GM15510 (cell line): ENCODE results near the gene SLC35C1.

Experiments
- POLR2A ChIP-seq: IDR thresholded peaks from 3 replicates; pipeline ENCODE4 v1.6.1; 2011; ENCODE audit warnings: borderline replicate concordance; ENCODE audit not compliant: insufficient read length; ENCODE audit errors: extremely low read depth

Gene SLC35C1

GRCh38 chr11:45804761-45805304 lies at the start of gene SLC35C1:
SLC35C1 (plus strand) TSS chr11:45805149; CDS start chr11:45805802, 653 bp downstream.
- peak; percentile 91 for TF ChIP-seq POLR2A

GRCh38 chr11:45755281-45755859 lies 49.6 kb upstream of the SLC35C1 start:
- no peak for TF ChIP-seq POLR2A

- TF ChIP-seq POLR2A: no peak
Observed at GRCh38 chr11:45756384-45757010, 48.5 kb upstream of the SLC35C1 start.

- TF ChIP-seq POLR2A: no peak
Observed at GRCh38 chr11:45757672-45758071, 47.3 kb upstream of the SLC35C1 start.

- no peak for TF ChIP-seq POLR2A
Observed at GRCh38 chr11:45761659-45762058, 43.3 kb upstream of the SLC35C1 start.

- TF ChIP-seq POLR2A: no peak
Observed at GRCh38 chr11:45765107-45765668, 39.8 kb upstream of the SLC35C1 start.

- TF ChIP-seq POLR2A: no peak
Observed at GRCh38 chr11:45765836-45766235, 39.1 kb upstream of the SLC35C1 start.

- no peak for TF ChIP-seq POLR2A
Observed at GRCh38 chr11:45766469-45766868, 38.5 kb upstream of the SLC35C1 start.

- no peak for TF ChIP-seq POLR2A
Observed at GRCh38 chr11:45768486-45768885, 36.5 kb upstream of the SLC35C1 start.

GRCh38 chr11:45769960-45770359 lies 35.0 kb upstream of the SLC35C1 start:
- TF ChIP-seq POLR2A: no peak

- TF ChIP-seq POLR2A: no peak
Observed at GRCh38 chr11:45771193-45771565, 33.8 kb upstream of the SLC35C1 start.

- TF ChIP-seq POLR2A: no peak
Observed at GRCh38 chr11:45771566-45772448, 33.1 kb upstream of the SLC35C1 start.

GRCh38 chr11:45772449-45772774 lies 32.5 kb upstream of the SLC35C1 start:
- no peak for TF ChIP-seq POLR2A

GRCh38 chr11:45772986-45773785 lies 31.8 kb upstream of the SLC35C1 start:
- TF ChIP-seq POLR2A: no peak
